Loucy (cell line): ENCODE measurements around the gene STK40.

ENCODE experiments used
- EZH2phosphoT487 ChIP-seq: fragments of 200-600 bp; IDR thresholded peaks from 2 replicates; pipeline ENCODE4 v1.6.1; 2018; ENCODE audit warnings: antibody characterized with exemption, mild to moderate bottlenecking, moderate library complexity, borderline replicate concordance
- TF ChIP-seq, protein P1 (sequence below): fragments of 200-600 bp; sonication (generic); conservative IDR thresholded peaks from 2 replicates; pipeline ENCODE4 v1.5.1; 2014; ENCODE audit warnings: mild to moderate bottlenecking, antibody characterized with exemption, low read length

GRCh38 chr1:36396359-36396758 lies 10.6 kb upstream of the STK40 start:
- TF ChIP-seq, protein P1, sequence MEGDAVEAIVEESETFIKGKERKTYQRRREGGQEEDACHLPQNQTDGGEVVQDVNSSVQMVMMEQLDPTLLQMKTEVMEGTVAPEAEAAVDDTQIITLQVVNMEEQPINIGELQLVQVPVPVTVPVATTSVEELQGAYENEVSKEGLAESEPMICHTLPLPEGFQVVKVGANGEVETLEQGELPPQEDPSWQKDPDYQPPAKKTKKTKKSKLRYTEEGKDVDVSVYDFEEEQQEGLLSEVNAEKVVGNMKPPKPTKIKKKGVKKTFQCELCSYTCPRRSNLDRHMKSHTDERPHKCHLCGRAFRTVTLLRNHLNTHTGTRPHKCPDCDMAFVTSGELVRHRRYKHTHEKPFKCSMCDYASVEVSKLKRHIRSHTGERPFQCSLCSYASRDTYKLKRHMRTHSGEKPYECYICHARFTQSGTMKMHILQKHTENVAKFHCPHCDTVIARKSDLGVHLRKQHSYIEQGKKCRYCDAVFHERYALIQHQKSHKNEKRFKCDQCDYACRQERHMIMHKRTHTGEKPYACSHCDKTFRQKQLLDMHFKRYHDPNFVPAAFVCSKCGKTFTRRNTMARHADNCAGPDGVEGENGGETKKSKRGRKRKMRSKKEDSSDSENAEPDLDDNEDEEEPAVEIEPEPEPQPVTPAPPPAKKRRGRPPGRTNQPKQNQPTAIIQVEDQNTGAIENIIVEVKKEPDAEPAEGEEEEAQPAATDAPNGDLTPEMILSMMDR: no peak
- TF ChIP-seq EZH2phosphoT487: no peak
